Ramos (cell line): ENCODE measurements around the gene ZMIZ1.

Experiments used
- in situ Hi-C: fragments of 300-500 bp; cut with MboI; formaldehyde crosslinking; loops from one replicate; pipeline ENCODE4 v1.14.3; 2022; ENCODE audit warnings: low sequenced_read_pairs; ENCODE audit not compliant: unreplicated experiment

Gene ZMIZ1

DNA sequence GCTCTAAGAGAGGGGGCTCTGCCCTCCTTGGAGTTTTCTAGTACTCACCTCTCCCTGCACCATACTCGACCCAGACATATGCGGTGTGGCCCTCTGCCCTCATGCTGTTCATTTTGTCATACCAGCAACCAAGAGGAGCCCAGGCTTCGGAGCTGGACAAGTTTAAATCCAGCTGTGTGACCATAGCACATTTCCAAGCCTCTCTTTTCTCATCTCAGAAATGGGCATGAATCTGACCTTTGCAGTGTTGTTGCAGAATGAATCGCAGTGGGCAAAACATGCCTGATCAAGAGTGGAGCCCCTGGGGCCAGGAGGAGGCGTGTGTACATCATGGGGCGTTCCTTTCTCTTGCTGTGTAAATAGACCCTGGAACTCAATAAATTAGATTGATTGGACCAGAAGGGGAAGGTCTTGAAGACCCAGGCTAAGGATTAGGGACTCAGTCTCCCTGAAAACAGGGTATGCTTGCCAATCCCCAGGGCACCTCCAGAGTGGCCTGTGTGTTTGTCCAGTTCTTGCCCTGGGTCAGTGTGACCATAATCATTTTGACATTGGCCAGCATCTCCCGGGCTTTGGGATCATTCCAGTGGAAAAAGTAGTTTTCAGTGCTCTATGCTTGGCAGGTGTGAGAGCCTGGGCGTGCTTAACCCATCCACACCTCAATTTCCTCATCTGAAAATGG lies 59.6 kb downstream of the ZMIZ1 start:
- in situ Hi-C loops: no loop called here

DNA sequence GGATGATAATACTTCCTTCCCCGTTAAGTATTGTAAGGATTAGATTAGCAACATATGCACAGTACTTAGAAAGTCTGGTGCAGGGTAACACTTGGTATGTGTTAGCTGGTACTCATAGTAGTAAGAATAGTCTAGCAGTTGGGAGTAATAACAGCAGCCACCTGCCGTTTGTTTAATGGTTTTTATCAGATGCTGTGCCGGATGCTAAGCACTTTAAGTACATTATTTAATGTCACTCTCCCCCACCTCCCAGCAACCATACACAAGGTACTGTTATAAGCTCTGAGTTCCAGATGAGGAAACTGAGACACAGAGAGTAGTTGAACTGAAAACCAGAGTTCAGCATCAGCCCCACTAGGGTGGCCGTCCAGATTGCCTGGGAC lies 60.1 kb downstream of the ZMIZ1 start:
- in situ Hi-C loops: no loop called here

DNA sequence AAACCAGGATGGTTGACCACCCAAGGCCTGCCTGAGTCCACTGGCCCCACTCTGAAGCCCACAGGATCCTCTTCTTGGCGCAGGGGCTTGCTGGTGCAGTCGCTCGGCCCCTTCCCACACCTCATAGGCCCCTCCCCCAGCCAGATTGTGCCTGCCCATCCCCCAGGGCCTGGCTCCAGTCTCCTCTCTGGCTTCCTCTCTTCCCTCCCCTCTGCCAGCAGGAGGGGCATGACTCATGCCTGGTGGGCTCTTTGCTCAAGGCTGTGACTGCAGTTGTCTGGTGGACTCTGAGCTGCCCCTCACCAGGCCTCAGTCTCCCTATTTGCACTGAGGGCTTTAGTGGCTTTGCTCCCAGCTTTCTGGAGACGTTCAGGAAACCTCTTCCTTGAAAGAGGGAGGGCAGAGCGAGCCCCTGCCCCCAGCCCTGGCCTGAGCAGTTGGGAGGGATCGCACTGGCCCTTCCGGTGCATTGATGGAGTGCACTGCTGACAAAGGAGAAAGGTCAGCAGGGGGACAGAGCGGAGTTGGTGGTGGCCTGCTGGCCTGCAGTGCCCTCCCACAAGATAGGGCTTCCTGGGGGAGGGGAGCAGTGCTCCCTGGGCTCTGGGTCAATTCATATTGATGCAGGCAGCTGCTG lies 60.7 kb downstream of the ZMIZ1 start:
- in situ Hi-C loops: no loop called here

DNA sequence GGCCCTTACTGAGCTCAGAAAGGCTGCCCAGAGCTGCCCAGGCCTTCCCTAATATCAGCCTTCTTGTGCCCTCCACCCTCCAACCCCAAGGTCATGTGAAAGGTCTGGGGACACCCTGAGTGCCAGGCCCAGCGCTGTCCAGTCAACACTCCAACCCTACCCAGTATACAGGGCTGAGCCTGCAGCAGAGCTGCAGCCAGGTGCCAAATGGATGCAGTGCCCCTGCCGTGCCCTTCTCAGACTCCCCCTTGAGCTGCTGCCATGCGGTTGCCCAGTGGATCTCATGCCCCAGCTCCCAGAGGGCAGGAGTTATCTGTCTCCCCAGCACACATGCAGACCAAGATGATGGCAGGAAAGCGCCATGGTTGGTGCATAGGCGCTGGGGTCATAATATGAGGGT lies 61.5 kb downstream of the ZMIZ1 start:
- in situ Hi-C loops: no loop called here

DNA sequence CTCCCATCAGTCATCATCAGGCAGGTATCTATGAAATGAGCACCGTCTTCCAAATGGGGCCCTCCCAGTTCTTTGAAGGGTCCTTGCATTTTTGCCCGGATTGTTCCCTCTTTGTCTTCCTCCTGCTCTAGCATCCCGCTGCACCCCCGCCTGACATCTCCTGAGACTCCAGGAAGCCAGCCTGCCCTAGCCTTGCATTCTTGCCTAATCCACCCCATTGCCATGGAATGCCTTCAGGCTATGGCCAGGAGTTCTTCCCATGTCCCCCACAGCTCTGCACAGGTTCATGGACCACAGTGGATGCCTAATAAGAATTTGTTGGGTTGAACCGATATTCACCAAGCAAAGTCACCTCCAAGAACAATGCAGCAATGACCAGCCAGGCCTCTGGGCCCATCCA lies 62.1 kb downstream of the ZMIZ1 start:
- in situ Hi-C loops: no loop called here

DNA sequence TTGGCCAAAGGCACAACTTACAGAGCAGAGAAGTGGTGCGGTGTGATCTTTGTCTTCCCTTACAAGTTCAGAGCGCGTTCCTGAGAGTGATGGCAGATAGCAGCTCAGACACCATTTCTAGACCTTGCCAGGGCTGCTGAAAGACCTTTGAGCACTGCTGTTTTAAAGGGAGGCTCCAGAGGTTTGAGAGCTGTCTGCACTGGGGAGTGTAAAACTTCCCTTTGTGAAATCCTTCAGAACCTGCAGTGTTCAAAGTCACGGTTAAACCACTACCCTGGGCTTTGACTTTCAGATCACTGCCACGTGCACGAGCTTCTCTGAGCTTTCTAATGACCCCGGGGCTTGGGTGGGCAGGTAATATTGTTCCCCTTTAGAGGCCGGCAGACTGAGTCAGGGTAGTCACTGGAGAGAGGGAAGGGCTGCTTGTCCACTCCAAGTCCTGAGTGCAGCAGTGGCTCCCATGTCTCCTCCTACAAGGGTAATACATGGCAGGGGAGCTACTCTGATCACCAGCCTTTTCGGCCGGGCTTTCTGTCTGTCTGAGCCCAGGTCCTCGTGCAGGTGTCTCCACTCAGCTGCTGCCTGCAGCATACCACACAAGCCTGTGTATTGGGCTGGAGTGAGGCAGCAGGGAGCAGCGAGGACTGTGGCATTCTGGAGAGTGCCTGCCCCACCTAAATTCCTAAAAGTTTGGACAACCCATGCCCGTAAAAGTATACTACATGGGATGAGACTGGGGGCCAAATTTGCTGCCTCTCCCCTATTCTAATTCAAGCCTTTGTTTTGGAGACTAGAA lies 63.3 kb downstream of the ZMIZ1 start:
- in situ Hi-C loops: no loop called here

DNA sequence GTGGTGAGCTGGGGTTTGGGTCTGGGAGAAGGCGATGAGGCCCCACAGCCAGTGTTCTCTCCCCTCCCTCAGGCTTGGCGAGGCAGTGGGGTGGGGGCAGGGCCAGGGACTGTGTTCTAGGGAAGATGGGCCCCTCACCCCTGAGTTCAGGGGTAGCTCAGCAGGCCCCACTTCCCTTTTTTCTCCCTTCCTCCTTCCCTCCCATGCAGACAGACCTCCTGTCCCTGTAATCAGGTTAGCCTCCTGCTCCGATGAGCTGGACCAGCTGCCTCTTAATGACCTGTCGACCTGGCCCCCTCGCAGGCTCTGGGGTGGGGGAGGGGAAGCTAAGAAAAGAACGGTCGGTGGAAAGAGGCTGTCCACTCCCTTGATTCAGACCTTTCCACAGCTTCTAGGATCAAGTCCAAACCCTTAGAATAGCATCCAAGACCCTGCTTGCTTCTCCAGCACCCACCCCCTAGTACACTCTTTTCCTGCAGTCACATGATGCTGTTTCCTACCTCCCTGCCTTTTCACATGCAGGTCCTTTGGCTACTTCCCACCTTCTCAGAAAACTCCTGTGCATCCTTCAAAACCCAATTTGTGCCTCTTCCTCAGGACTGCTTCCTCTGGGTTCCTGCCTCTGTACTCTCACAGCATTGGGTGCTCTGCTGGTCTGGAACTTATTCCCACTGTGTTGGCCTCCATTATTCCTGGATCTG lies 64.1 kb downstream of the ZMIZ1 start:
- in situ Hi-C loops: no loop called here

DNA sequence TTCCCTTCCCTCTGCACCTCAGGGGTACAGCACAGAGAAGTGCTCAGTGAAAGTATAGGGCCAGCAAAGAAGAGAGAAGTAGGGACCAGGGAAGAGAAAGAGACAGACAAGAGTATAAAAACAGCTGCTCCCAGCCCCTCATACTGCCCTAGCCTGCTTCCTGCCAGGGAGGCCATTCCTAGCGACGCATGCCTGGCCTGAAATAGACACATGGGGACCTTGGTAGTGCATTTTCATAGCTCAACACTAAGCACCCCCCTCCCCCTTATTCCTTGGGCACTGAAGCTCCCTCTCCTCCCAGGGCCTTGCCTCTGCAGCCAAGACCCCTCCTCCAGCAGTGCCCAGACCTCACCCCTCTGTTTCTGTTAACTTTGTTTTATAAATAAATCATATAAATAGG lies 64.7 kb downstream of the ZMIZ1 start:
- in situ Hi-C loops: no loop called here

DNA sequence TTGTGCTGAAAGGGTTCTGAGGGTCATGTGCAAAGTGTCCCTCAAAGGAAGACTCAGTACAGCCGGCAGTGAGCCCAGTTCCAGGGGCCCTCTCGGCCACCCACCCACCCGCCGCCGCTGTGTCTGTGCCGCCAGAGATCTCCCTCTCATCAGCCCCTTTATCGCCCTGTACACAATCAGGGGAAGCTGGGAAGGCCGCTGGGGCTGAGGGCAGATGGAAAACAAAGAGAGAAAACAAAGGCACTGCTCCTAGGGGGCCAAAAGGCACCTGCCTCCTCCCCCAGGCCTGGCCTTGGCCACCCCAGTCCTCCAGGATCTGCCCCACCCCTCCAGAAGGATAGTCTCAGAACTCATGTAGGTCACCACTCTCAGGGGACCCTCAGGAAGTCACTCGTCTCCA lies 67.0 kb downstream of the ZMIZ1 start:
- in situ Hi-C loops: no loop called here

DNA sequence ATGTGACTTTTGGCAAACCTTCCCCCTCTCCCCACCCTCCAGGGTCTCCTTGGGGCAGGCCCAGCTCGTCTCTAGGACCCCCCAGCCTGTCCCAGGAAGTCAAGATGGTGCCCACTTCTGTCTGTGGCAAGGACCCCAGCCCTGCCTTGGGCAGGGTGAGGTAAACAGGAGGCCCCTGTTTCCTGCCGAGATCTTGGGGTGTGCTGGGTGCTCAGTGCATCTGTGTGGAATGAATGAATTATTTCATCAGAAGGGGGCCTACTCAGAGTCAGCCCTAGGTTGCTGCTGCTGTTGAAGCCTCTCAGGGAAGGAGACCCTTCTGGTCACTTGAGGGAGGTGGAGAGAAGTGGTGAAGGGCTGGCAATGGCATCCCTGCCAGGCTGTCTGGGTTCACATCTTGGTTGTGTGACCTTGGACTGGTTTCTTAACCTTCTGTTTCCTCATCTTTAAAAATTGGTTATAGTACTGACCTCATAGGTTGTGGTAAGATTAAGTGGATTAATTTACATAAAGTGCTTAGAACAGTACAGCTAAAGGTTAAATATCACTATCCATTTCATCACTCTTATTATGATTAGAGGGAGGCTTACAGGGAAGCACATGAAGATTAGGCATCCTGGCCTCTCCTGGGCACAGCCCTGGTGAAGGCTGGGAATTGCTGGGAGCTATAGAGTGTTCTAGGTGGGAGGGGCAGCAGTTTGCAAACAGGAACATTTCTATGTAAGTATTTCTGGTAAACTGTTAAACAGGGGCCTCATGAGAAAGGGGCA lies 67.7 kb downstream of the ZMIZ1 start:
- in situ Hi-C loops: no loop called here

DNA sequence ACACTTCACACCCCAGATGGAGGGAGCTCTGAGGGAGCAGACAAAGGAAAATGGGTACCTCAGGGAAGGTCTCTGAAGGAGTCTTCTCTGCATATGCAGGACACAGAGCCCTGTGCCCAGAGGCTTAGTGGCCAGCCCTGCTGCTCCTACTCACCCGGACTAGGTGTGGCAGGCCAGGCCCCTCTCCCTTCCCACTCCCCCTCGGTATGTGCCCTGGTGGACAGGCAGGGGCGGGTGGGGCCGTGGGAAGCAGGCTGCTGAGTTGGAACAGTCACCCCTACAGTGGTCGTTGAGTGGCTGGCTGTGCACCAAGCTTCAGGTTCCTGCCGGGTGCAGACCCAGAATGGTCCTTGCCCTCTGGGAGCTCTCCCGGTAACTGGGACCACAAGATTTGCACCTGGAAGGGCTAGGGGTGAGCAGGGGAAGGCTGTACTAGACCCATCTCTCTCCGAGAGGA lies 68.6 kb downstream of the ZMIZ1 start:
- in situ Hi-C loops: no loop called here

DNA sequence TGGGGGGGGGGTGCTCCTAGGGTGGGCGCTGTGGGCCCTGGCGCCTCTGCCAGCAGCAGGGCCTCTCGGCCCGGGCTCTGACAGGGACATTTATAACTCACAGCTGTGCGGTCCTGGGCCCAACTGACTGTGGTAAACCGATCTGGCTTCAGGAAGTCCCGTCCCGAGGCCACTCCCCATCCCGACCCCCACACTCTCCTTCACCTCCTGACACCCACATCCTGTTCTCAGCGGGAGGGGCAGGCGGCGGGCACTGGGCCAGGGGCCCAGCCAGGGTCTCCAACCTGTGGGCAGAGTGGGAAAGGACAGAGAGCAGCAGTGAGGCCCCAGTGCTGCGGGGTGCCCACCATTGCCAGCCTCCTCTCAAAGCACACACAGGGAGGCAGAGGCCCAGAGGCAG lies 69.1 kb downstream of the ZMIZ1 start:
- in situ Hi-C loops: no loop called here

DNA sequence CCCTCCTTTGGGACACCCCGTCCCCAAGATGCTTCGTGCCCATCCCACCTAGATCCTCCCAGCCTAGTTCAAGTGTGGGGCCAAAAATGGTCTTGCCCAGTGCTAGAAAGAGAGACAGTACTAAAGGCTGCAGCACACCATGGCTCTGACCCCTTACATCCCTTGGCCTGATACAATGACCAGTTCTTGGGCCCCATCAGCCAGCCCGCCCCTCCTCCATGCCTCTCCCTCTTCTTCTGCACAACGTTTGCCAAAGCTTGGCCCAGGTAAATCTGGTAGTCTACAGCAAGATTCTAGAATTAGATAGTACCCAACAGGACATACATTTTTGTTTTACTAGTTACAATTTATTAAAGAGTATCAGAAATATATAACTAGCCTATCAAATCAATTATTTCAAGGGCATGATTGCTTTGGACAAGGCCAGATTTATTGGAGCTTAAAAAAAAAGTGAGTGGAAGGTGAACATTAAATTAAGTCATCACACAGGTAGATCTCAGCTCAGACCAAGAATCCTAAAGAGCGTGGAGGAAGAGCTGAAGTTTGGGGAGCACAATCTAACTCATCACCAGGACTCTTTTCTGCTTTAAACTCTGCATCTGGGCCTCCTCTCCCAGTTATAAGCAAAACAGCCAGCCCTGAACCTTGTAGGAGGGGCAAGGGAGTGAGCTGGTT lies 69.8 kb downstream of the ZMIZ1 start:
- in situ Hi-C loops: no loop called here

DNA sequence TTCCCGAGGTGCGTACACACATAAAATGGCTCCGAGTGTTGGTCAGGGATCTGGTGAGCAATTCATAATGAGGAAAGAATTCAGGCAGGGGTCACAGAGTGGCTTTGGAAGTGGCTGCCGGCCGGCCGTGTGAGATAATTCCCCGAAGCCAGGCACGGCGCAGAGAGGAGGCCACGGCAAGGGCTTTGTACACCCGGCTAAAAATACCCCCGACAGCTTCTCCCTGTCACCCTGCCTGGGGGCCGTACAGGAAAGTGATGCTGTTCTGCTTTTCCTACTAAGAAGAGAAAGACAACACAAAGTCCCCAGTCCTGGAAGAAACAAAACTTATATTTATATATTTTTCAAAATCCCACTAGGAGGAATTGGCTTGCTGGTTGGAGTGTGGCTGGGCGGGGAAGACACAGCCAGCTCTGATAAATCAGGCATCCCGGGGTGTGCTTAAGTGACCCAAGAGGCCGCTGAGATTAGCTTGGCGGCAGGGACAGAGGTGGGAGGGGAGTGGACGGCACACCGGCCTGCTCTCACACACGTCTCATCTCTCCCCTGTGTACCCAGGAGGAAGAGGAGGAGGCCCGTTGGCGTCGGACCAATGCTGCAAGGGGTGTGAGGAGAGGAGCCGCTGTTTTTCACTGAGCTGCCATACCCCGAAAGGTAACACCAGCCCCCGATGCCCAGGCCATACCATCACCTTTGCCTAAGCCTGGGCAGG lies 70.5 kb downstream of the ZMIZ1 start:
- in situ Hi-C loops: no loop called here

DNA sequence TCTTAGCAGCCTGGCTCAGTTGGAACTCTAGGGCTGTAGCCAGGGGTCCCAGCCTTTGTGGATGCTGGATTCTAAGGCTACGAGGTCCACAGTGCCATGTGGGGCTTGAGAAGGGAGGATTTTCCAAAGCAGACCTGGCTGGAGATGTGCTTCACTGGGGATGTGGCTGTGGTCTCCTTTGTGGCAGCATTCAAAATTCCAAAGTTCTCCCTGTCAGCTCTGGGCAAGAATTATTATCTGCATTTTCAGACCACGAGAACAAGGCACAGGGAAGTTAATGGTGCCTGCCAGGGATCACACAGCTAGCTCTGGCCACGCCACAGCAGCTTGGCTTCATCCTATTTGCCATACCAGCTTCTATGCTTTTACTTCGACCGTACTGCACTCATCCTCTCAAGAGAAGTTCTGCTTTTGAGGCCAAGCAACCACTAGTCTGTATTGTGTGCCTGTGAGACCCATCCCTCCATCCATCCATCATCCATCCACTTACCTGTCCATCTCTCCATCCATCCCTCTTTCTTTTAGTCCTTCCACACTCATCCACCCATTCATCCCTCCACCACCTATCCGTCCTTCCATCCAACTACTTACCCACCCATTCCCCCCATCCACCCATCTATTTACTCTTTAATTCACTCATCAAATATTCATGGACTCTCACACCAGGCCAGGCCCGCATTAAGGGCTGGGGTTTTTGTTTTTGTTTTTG lies 71.5 kb downstream of the ZMIZ1 start:
- in situ Hi-C loops: no loop called here

DNA sequence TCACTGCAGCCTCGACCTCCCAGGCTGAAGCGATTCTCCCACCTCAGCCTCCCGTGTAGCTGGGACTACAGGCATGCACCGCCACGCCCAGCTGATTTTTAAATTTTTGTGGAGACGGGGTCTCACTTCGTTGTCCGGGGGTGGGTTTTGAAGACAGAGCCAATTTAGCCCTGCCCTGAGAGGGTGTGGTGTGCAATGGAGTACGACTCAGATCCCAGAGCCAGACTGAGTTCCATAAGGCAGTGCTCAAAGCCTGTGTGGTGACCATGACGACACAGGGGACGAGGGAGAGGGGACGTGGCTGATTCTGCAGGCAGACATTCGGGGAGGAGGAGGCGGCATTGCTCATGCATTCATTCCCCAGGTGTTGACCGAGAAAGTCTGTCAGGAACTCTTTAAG lies 72.1 kb downstream of the ZMIZ1 start:
- in situ Hi-C loops: no loop called here

DNA sequence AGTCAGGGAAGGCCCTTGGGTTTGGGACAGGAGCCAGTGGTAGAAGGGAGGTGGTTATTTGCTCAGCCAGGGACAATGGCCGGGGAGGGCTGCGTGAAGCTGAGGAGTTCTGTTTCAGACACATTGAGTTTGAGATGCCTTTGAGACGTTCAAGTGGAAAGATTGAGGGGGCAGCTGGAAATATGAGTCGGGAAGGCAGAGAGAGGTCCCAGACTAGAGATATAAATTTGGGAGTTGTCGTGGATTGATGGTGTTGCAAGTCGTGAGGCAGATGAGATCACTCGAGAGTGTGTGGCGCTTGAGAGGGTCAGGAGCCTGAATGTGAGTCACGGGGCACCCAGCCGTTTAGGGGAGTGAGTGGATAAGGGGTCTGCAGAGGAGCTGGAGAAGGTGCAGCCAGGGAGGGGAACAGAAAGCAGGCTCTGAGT lies 73.3 kb downstream of the ZMIZ1 start:
- in situ Hi-C loops: no loop called here

DNA sequence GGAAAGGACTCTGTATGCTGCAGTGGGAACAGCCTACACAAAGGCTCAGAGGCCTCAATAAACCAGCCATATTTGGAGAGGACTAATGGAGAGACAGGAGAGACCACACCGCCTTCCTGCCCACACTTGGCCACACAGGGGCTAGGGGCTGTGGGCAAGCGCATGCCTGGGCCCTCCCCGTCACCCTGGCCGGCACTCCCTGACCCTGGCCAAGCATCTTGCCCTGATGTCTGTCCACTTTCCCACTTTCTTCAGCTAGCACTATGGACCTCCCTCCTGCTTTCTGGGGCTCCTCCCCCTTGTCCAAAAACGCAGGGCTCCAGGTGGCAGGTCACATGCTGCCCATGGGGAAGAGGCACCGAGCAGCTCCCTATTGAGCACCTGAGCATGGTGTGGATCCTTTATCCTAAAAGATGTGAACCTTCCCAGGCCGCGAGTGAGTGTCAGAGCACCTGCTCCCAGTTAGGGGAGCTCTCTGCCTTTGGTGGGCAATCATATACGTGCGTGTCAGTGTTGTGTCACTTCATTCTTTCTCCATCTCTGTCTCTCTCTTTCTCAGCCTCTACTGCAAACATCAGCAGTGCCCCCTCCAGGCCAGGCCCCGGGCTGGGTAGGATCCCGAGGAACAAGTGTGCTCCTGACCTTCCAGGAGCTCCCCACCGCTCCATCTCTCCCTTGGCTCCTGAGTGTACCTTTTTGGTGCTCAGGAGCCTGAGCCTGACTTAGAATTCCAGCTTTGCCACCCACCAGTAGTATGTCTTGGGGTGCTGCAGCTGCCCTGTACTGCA lies 74.0 kb downstream of the ZMIZ1 start:
- in situ Hi-C loops: no loop called here
